Measurements from ENCODE around the gene DKKL1.

DKKL1 gene

DNA sequence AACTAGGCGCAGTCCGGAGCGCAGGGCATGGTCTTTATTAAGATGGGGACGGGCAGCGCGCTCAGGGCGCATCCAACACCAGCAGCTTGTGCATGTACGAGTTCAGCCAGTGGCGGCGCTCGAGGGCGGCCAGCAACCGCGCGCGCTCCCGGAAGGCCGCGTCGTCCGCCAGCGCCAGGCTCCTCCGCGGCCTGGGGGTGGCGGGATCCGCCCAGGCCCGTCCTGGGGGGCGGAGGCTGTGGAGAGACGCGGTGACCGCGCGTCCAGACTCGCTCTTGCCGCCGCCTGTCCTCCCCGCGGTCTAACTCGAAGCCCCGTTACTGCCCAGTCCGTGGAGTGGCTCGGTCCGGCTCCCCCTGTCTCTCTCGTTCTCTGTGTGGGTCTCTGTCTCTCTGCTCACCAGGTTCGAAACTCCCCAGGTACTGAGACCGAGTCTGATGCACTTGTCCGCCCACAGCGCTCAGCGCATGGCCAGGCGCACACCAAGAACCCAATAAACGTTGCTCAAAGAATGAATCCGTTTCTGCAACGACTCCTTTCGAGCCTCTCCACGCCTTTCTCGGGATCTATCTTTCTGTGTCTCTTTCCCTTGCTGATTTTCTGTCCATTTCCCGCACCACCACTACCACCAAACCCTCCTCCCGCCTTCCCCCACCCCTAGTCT, 58.9 kb downstream of the DKKL1 start:
- DNase-seq (ENCODE audit: low read depth in 2 of 2) = no peak

GRCh38 chr19:49423071-49423984, 59.7 kb downstream of the DKKL1 start, which contains the start of gene PTH2:
TSS of gene PTH2 (minus strand) at chr19:49423441. CDS start at chr19:49423339, 102 bp downstream.
- DNase-seq (ENCODE audit: low read depth in 2 of 2) = no peak

DNA sequence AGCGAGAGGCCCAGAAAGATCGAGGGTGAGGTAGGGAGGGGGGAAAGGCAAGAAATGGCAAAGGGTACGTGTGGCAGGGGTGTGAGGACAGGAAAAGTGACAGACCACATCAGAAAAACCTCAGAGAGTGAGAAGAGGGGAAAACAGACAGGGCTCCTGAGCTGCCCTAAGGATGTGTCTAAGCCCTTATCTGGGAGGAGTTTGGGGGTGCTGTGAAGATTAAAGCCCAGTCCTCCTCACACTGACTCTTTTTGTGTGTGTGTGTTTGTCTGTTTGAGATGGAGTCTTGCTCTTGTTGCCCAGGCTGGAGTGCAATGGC, 60.3 kb downstream of the DKKL1 start:
- DNase-seq (ENCODE audit: low read depth in 2 of 2) = no peak

Data from activated CD8-positive, alpha-beta memory T cell treated with anti-CD3 and anti-CD28 coated beads for 4 hours (primary cell).